Activated T-helper 1 cell treated with anti-CD3 and anti-CD28 coated beads, Interleukin-12 subunit alpha, Interleukin-12 subunit beta, Interleukin-2, Interleukin-4 antibody, amounts not matched to agents 30 ng/mL and 10 ng/mL and 1 ng/mL, durations not matched to agents 14 hours and 24 hours and 36 hours (primary cell): ENCODE data around the gene SMDT1. TPM values are rescaled to one million over a fixed set of nuclear protein-coding genes. Genes with fewer than 3 reads are reported as not detected.
"Not testable (repeated sequence)": the region's sequence is repeated elsewhere in the genome, so short reads cannot be mapped to it uniquely, and the experiment has no call there.

Experiments
- DNase-seq: peaks from one replicate; pipeline ENCODE4 v3.0.0; 2021; ENCODE audit warnings: low spot score
- H3K27ac Mint-ChIP-seq: one replicate; pipeline ENCODE4 v1.8.0; 2021; ENCODE audit warnings: mild to moderate bottlenecking, mixed read lengths
- H3K27me3 Mint-ChIP-seq: one replicate; pipeline ENCODE4 v1.8.0; 2022; ENCODE audit warnings: mild to moderate bottlenecking, moderate library complexity, mixed read lengths; ENCODE audit not compliant: insufficient read depth
- H3K36me3 Mint-ChIP-seq: one replicate; pipeline ENCODE4 v1.8.0; 2021; ENCODE audit warnings: low read depth, mixed read lengths
- H3K4me1 Mint-ChIP-seq: one replicate; pipeline ENCODE4 v1.8.0; 2021; ENCODE audit warnings: low read depth, mixed read lengths
- H3K4me3 Mint-ChIP-seq: one replicate; pipeline ENCODE4 v1.8.0; 2021; ENCODE audit warnings: mild to moderate bottlenecking, moderate library complexity, mixed read lengths
- H3K9me3 Mint-ChIP-seq: one replicate; pipeline ENCODE4 v1.8.0; 2021; ENCODE audit warnings: mixed read lengths
- intact Hi-C: fragments of 100-400 bp; cut with micrococcal nuclease; formaldehyde crosslinking; loops from one replicate; pipeline ENCODE4 v1.15.1; 2024
- total RNA-seq: library from RNA; stranded (reverse); gene quantifications from 2 replicates; pipeline ENCODE4 v1.2.3, GENCODE V29; 2022

SMDT1 gene
- total RNA-seq, 1 donor from 2014 or later: 53.9 TPM

DNA sequence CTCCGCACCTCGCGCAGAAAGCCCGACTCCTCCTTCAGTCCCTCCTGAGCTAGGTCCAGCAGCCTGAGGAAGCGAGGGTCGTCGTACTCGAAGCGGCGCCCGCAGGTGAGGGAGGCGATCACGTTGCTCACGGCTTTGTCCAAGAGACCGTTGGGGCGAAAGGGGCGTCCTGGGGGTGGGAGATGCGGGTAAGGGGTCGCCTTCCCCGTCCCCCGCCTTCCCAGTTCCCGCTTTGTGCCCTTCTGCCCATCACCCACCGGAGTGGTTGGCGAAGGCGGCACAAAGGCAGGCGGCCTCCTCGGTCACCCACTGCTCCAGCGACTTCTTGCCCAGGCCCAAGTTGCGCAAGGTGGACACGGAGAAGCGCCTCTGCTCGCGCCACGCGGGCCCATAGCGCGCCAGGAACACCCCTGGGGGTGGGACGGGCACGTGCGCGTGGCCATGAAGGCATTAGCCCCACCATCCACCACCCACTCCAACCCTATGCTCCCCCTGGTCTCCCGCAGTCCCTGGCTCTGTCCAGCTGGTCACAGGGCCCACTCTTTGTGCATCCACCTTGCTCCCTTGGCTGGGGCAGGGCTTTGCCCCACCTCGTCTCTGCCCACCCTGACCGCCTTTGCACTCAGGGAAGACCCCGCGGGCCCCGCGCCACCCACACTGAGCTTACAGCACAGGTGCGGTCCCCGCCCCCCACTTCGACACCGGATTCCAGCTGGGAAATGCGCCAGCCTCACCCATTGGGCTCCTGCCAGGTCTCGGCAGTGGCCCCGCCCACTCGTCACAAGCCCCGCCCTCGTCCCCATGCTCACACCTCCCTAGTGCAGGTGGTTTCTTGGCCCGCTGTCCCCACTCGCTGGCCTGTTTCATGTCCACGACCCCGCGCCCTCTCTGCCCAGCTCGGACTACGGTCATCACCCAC lies 49.5 kb downstream of the SMDT1 start:
- H3K36me3 Mint-ChIP-seq, H3K9me3 Mint-ChIP-seq, H3K4me1 Mint-ChIP-seq, H3K4me3 Mint-ChIP-seq, H3K27ac Mint-ChIP-seq, DNase-seq, intact Hi-C loops, H3K27me3 Mint-ChIP-seq: not testable (repeated sequence)

DNA sequence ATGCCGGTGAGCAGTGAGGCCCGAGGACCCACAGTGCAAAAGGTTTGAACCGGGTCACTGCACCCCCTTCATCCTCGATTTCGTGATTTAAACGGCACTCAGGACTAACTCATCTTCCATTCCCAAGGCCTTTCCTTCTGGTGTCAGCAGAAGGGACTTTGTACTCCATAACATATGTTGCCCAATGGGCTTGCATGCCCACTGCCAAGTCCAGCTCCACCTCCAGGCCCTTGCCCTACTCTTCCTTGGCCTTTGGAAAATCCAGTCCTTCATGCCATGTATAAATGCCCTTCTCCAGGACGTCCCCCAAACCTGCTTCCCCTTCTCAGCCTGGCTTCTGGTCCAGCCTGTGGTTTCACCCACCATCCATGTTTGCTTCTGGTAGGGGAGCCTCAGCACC lies 50.7 kb downstream of the SMDT1 start:
- intact Hi-C loops, H3K4me1 Mint-ChIP-seq, H3K27ac Mint-ChIP-seq, H3K9me3 Mint-ChIP-seq, H3K4me3 Mint-ChIP-seq, H3K36me3 Mint-ChIP-seq, DNase-seq, H3K27me3 Mint-ChIP-seq: not testable (repeated sequence)

- intact Hi-C loops, H3K36me3 Mint-ChIP-seq, H3K4me3 Mint-ChIP-seq, DNase-seq, H3K4me1 Mint-ChIP-seq, H3K9me3 Mint-ChIP-seq, H3K27me3 Mint-ChIP-seq: not testable (repeated sequence)
- H3K27ac Mint-ChIP-seq: peak within 1 kb of the TSS; percentile 49
Observed at GRCh38 chr22:42130639-42131431, 51.3 kb downstream of the SMDT1 start, which contains the start of gene CYP2D6. Gene CYP2D6 (minus strand): TSS chr22:42130810. CDS start chr22:42130791, 19 bp downstream.

GRCh38 chr22:42131562-42131961 lies 52.1 kb downstream of the SMDT1 start:
- no peak for DNase-seq
- Mint-ChIP-seq H3K4me1 (no peaks in the 10 kb centered on the region), H3K27me3 (no peaks in the 10 kb centered on the region), H3K4me3 (no peak overlapping the region), H3K27ac (peak overlapping the region; percentile 49), H3K9me3 (no peaks in the 10 kb centered on the region), H3K36me3 (peaks cover 3% of the 10 kb centered on the region)
- intact Hi-C loops: no loop called here

GRCh38 chr22:42132457-42132856 lies 53.0 kb downstream of the SMDT1 start:
- peaks cover 3% of the 10 kb centered on the region for H3K36me3 Mint-ChIP-seq
- no peak overlapping the region for H3K4me3 Mint-ChIP-seq
- H3K4me1 Mint-ChIP-seq: no peaks in the 10 kb centered on the region
- H3K27ac Mint-ChIP-seq: no peak overlapping the region
- H3K9me3 Mint-ChIP-seq: no peaks in the 10 kb centered on the region
- DNase-seq: no peak
- intact Hi-C loops: no loop called here
- no peaks in the 10 kb centered on the region for H3K27me3 Mint-ChIP-seq

Other genes with a start within 250 kb of the SMDT1 start
- gene SREBF2, start 246.6 kb upstream of the SMDT1 start, total RNA-seq: 235 and 245 TPM in 2 replicates
- 5.8 and 6.1 TPM in 2 replicates for gene SHISA8, start 164.6 kb upstream of the SMDT1 start, total RNA-seq
- 3.0 and 3.2 TPM in 2 replicates for gene TNFRSF13C, start 152.9 kb upstream of the SMDT1 start, total RNA-seq
- gene CENPM, start 132.5 kb upstream of the SMDT1 start, total RNA-seq: 82.0 and 84.6 TPM in 2 replicates
- 7.0 and 7.9 TPM in 2 replicates for gene SEPTIN3, start 110.3 kb upstream of the SMDT1 start, total RNA-seq
- 1.5 and 2.3 TPM in 2 replicates for gene WBP2NL, start 80.9 kb upstream of the SMDT1 start, total RNA-seq
- 30.5 and 30.9 TPM in 2 replicates for gene NAGA, start 8.9 kb upstream of the SMDT1 start, total RNA-seq
- gene PHETA2, start 5.5 kb upstream of the SMDT1 start, total RNA-seq: 5.6 and 5.9 TPM in 2 replicates
- 81.6 and 85.8 TPM in 2 replicates for gene NDUFA6, start 11.1 kb downstream of the SMDT1 start, total RNA-seq
- gene CYP2D6, start 51.1 kb downstream of the SMDT1 start, total RNA-seq: 4.1 and 4.6 TPM in 2 replicates
- 82.9 and 83.9 TPM in 2 replicates for gene TCF20, start 191.0 kb downstream of the SMDT1 start, total RNA-seq